Erythroblast (primary cell): Measurements from ENCODE around the gene SNRNP70.

Source experiments
- GATA1 ChIP-seq: IDR thresholded peaks from 2 replicates; pipeline ENCODE4 v1.6.1; 2011; ENCODE audit warnings: low read depth, mild to moderate bottlenecking, control low read depth, low read length, moderate library complexity
- POLR2A ChIP-seq: IDR thresholded peaks from 2 replicates; pipeline ENCODE4 v1.6.1; 2011; ENCODE audit warnings: mild to moderate bottlenecking, low read length

GRCh38 chr19:49110567-49110966, 25.3 kb downstream of the SNRNP70 start:
- no peak for TF ChIP-seq POLR2A
- no peak for TF ChIP-seq GATA1
